Measurements from ENCODE around the gene FBXO34.

Gene FBXO34

DNA sequence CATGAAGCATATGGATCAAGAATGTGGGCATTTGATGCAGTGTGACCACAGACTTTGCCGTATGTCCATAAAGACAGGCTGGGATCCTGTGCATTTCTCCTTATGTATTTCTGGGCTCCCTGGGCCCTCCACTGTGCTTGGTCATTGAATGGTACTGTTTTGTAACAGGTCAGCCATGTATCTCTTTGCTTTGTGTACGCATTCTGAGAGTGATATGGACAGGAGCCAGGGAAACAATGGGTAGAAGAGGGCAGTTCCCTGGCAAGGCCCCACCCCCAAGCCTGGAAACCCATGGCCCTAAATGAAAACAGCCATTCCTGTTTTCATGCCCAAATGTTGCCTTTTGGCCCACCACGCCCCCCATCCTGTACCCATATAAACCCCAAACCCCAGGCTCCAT lies 15.2 kb upstream of the FBXO34 start:
- Histone ChIP-seq H3K27me3 (replicated peaks) (peaks cover 3% of the 10 kb centered on the region), H3K36me3 (replicated peaks) (no peaks in the 10 kb centered on the region), H3K27ac (no peak overlapping the region), H3K4me3 (ENCODE audit: low read depth, low read length) (no peak overlapping the region)
- in situ Hi-C loops (cut with HindIII; ENCODE audit: low pct_ligation_motif_present, low sequenced_read_pairs), result no loop called here
- DNase-seq, result no peak
- TF ChIP-seq, protein P1, sequence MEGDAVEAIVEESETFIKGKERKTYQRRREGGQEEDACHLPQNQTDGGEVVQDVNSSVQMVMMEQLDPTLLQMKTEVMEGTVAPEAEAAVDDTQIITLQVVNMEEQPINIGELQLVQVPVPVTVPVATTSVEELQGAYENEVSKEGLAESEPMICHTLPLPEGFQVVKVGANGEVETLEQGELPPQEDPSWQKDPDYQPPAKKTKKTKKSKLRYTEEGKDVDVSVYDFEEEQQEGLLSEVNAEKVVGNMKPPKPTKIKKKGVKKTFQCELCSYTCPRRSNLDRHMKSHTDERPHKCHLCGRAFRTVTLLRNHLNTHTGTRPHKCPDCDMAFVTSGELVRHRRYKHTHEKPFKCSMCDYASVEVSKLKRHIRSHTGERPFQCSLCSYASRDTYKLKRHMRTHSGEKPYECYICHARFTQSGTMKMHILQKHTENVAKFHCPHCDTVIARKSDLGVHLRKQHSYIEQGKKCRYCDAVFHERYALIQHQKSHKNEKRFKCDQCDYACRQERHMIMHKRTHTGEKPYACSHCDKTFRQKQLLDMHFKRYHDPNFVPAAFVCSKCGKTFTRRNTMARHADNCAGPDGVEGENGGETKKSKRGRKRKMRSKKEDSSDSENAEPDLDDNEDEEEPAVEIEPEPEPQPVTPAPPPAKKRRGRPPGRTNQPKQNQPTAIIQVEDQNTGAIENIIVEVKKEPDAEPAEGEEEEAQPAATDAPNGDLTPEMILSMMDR (IDR thresholded peaks at IDR 0.05; ENCODE audit: low read depth, low read length, missing control alignments), result no peak

DNA sequence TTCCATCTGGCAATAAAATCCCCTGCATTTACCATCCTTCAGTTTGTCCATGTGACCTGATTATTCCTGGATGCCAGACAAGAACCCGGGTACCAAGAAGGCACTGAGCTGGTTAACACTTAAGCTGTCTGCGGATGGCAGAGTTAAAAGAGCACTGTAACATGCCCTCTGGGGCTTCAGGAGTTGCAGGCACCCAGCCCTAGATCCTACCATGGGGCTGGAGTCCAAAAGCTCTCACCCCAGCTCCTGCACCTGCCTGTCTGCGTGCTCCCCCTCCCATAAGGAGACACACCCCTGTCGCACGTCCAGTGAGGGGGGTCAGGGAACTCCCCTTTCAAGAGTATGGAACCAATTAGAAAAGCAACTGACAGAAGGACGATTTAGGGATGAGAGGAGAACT lies 14.6 kb upstream of the FBXO34 start:
- DNase-seq, result no peak
- Histone ChIP-seq H3K27me3 (replicated peaks) (peaks cover 3% of the 10 kb centered on the region), H3K27ac (no peak overlapping the region), H3K36me3 (replicated peaks) (no peaks in the 10 kb centered on the region), H3K4me3 (ENCODE audit: low read depth, low read length) (no peak overlapping the region)
- TF ChIP-seq, protein P1 (IDR thresholded peaks at IDR 0.05; ENCODE audit: low read depth, low read length, missing control alignments), result no peak
- in situ Hi-C loops (cut with HindIII; ENCODE audit: low pct_ligation_motif_present, low sequenced_read_pairs), result no loop called here

DNA sequence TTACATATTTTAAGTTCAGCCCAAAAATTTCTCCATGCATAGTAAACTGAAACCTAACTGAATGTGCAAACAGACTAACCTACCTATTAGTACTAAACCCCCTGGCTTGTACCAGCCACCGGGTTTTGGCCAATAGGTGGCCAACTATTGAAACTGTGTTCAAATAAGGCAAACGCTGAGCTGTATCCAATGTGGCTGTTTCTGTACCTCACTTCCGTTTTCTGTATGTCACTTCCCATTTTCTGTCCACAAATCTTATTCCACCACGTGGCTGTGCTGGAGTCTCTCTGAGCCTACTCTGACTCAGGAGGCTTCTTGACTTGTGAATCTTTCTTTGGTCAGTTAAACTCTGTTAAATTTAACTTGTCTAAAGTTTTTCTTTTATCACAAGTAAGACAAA lies 6.0 kb upstream of the FBXO34 start:
- in situ Hi-C loops (cut with HindIII; ENCODE audit: low pct_ligation_motif_present, low sequenced_read_pairs), result no loop called here
- Histone ChIP-seq H3K27me3 (replicated peaks) (no peaks in the 10 kb centered on the region), H3K36me3 (replicated peaks) (no peaks in the 10 kb centered on the region), H3K27ac (no peak overlapping the region), H3K4me3 (ENCODE audit: low read depth, low read length) (no peak overlapping the region)
- TF ChIP-seq, protein P1 (IDR thresholded peaks at IDR 0.05; ENCODE audit: low read depth, low read length, missing control alignments), result no peak
- no peak for DNase-seq

DNA sequence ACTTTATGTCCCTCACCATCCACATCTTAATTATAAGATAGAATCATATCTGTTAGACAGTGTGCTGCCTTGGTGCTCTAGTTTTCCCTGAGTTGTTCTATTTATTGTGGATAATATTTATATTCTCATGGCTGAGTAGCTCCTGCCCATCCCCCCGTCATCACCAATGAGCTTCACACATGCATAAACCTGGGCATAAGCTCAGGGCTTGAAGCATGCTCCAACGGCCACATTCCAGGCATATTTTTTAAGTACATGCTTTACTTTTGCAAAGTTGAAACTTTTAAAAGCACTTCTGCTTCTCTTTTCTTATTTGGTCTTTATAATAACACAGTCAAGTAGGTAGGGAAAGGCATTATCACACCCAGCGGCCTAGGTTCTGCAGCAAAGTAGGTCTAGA lies 3.4 kb upstream of the FBXO34 start:
- TF ChIP-seq, protein P1 (IDR thresholded peaks at IDR 0.05; ENCODE audit: low read depth, low read length, missing control alignments), result no peak
- no peak for DNase-seq
- H3K36me3 ChIP-seq (replicated peaks), result no peaks in the 10 kb centered on the region
- H3K27ac ChIP-seq, result no peak overlapping the region
- H3K4me3 ChIP-seq (ENCODE audit: low read depth, low read length), result no peak overlapping the region
- no peaks in the 10 kb centered on the region for H3K27me3 ChIP-seq (replicated peaks)
- in situ Hi-C loops (cut with HindIII; ENCODE audit: low pct_ligation_motif_present, low sequenced_read_pairs), result no loop called here

DNA sequence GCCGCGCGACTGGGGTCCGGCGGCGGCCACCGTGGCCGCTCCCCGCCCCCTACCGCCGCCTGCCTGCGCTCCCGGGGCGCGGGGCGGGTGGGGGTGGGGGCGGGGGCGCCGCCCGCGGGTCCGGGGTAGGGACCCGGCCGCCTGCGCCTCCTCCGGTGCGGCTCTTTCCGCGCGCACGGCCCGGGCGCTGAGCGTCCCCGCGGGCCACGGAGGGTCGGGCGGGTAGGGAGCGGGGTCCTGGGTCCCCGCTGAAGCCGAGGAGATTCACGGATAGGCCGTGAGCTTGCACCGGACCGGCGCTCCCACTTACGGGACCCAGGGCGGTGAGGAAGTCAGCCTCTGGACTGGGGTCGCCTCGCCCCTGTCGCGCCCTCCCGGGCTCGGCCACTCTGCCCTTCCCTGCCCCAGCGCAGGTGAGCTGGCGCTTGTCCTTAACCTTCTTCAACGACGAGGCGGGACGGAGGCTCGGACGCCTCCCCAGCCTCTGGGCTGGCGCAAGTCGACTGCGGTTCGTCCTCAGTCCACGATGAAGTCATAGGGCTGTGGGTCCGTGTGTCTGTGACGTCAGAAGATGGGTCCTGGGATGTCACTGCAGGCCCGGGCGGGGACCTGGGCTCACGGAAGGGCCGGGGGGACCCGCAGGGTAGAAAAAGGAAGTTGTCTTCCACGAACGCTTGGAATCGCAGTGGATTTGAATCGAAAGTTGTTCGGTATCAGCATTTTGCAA lies 514 bp downstream of the FBXO34 start:
- DNase-seq, result peak; percentile 76
- peak overlapping the region; percentile 78 for H3K27ac ChIP-seq
- peak overlapping the region; percentile 98 for H3K4me3 ChIP-seq (ENCODE audit: low read depth, low read length)
- in situ Hi-C loops (cut with HindIII; ENCODE audit: low pct_ligation_motif_present, low sequenced_read_pairs), result no loop called here
- TF ChIP-seq, protein P1 (IDR thresholded peaks at IDR 0.05; ENCODE audit: low read depth, low read length, missing control alignments), result no peak
- H3K36me3 ChIP-seq (replicated peaks), result no peaks in the 10 kb centered on the region
- H3K27me3 ChIP-seq (replicated peaks), result no peaks in the 10 kb centered on the region

DNA sequence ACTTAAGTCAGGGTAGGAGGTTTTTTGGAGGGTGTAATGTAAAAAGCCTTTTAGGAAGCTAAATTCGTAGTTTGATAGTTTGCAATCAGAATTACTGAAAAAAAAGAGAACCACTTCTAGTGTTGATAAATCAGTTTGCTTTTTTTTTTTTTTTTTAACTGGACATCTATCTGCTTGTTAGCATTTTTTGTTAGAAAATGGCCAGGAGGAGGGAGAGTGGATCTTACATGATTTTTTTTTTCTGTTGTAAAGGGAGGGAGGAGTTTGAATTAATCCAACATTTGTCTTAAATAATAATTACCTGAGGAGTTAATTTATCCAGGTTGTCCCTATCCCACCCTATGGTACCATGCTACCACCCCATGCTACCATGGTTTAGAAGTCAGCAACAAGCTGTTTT lies 1.2 kb downstream of the FBXO34 start:
- TF ChIP-seq, protein P1 (IDR thresholded peaks at IDR 0.05; ENCODE audit: low read depth, low read length, missing control alignments), result no peak
- no peaks in the 10 kb centered on the region for H3K36me3 ChIP-seq (replicated peaks)
- H3K27me3 ChIP-seq (replicated peaks), result no peaks in the 10 kb centered on the region
- H3K27ac ChIP-seq, result peak overlapping the region; percentile 78
- in situ Hi-C loops (cut with HindIII; ENCODE audit: low pct_ligation_motif_present, low sequenced_read_pairs), result no loop called here
- peak overlapping the region; percentile 98 for H3K4me3 ChIP-seq (ENCODE audit: low read depth, low read length)
- DNase-seq, result no peak

All from brain microvascular endothelial cell (primary cell).